Measurements from ENCODE around the gene CACNA2D4. TPM values are rescaled to one million over a fixed set of nuclear protein-coding genes. Genes with fewer than 3 reads are reported as not detected.

The CACNA2D4 gene
- total RNA-seq, 1 donor from 2014 or later, result 7.0 TPM

GRCh38 chr12:1826867-1827705, 91.4 kb downstream of the CACNA2D4 start:
- no peak for ATAC-seq
- no peak overlapping the region for H3K27ac ChIP-seq
- intact Hi-C loops (cut with DNase I), result no loop called here
- no peak for DNase-seq
- no peak overlapping the region for H3K4me3 ChIP-seq
- no peak for TF ChIP-seq CTCF (IDR thresholded peaks at IDR 0.05)
- H3K9me3 ChIP-seq, result no peaks in the 10 kb centered on the region
- peaks cover 53% of the 10 kb centered on the region for H3K27me3 ChIP-seq (ENCODE audit: low read depth)
- H3K4me1 ChIP-seq, result no peaks in the 10 kb centered on the region
- H3K36me3 ChIP-seq, result no peaks in the 10 kb centered on the region

- H3K27me3 ChIP-seq (ENCODE audit: low read depth), result peaks cover 56% of the 10 kb centered on the region
Observed at GRCh38 chr12:1826401-1826800, 92.1 kb downstream of the CACNA2D4 start.

GRCh38 chr12:1825382-1826102, 92.9 kb downstream of the CACNA2D4 start:
- no peak overlapping the region for H3K27ac ChIP-seq
- H3K36me3 ChIP-seq, result no peaks in the 10 kb centered on the region
- H3K27me3 ChIP-seq (ENCODE audit: low read depth), result peaks cover 56% of the 10 kb centered on the region
- no peaks in the 10 kb centered on the region for H3K4me1 ChIP-seq
- DNase-seq (no peak), ATAC-seq (no peak)
- H3K9me3 ChIP-seq, result no peaks in the 10 kb centered on the region
- H3K4me3 ChIP-seq, result no peak overlapping the region
- intact Hi-C loops (cut with DNase I), result no loop called here
- TF ChIP-seq CTCF (IDR thresholded peaks at IDR 0.05), result no peak

More at GRCh38 chr12:1826401-1826800, 92.1 kb downstream of the CACNA2D4 start:
- ATAC-seq, result no peak
- no peak for DNase-seq
- Histone ChIP-seq H3K36me3 (no peaks in the 10 kb centered on the region), H3K9me3 (no peaks in the 10 kb centered on the region), H3K4me3 (no peak overlapping the region), H3K27ac (no peak overlapping the region), H3K4me1 (no peaks in the 10 kb centered on the region)
- intact Hi-C loops (cut with DNase I), result no loop called here
- TF ChIP-seq CTCF (IDR thresholded peaks at IDR 0.05), result no peak

- no peak overlapping the region for H3K4me3 ChIP-seq
- H3K36me3 ChIP-seq, result no peaks in the 10 kb centered on the region
- intact Hi-C loops (cut with DNase I), result no loop called here
- H3K27me3 ChIP-seq (ENCODE audit: low read depth), result peaks cover 61% of the 10 kb centered on the region
- TF ChIP-seq CTCF (IDR thresholded peaks at IDR 0.05), result no peak
- H3K9me3 ChIP-seq, result no peaks in the 10 kb centered on the region
- ATAC-seq (no peak), DNase-seq (no peak)
- H3K4me1 ChIP-seq, result peaks cover 6% of the 10 kb centered on the region
- no peak overlapping the region for H3K27ac ChIP-seq
Observed at GRCh38 chr12:1823237-1823636, 95.2 kb downstream of the CACNA2D4 start.

GRCh38 chr12:1822699-1823098, 95.8 kb downstream of the CACNA2D4 start:
- DNase-seq (no peak), ATAC-seq (no peak)
- intact Hi-C loops (cut with DNase I), result no loop called here
- Histone ChIP-seq H3K4me1 (peaks cover 6% of the 10 kb centered on the region), H3K27ac (no peak overlapping the region), H3K36me3 (no peaks in the 10 kb centered on the region), H3K4me3 (no peak overlapping the region), H3K9me3 (no peaks in the 10 kb centered on the region), H3K27me3 (ENCODE audit: low read depth) (peaks cover 55% of the 10 kb centered on the region)
- TF ChIP-seq CTCF (IDR thresholded peaks at IDR 0.05), result no peak
